ENCODE data around the gene ATXN1L. TPM values are rescaled to one million over a fixed set of nuclear protein-coding genes. Genes with fewer than 3 reads are reported as not detected.
"Not testable (repeated sequence)": the region's sequence is repeated elsewhere in the genome, so short reads cannot be mapped to it uniquely, and the experiment has no call there.

ATXN1L gene
- polyA plus RNA-seq, 6 donors from 2014 or later, result 7.2 to 44.9 (median 10.2) TPM

DNA sequence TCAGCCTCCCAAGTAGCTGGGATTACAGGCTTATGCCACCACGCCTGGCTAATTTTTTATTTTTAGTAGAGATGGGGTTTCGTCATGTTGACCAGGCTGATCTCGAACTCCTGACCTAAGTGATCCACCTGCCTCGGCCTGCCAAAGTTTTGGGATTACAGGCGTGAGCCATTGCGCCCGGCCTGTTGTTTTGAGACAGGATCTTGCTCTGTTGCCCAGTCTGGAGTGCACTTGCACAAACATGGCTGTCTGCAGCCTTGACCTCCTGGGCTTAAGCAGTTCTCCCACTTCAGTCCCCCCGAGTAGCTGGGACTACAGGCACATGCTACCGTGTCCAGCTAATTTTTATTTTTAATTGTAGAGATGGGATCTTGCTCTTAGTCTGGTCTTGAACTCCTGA lies 58.5 kb downstream of the ATXN1L start:
- DNase-seq, result no peak
- no peak for ATAC-seq (ENCODE audit: low read depth in 2 of 2)
- peaks cover 0 to 5% of the 10 kb centered on the region in 2 donors for H3K36me3 Mint-ChIP-seq
- no peaks in the 10 kb centered on the region for H3K27me3 Mint-ChIP-seq
- H3K9me3 Mint-ChIP-seq, result no peaks in the 10 kb centered on the region
- peak overlapping the region in 3 of 8 donors; percentile 3 to 48 (median 39) for H3K4me3 Mint-ChIP-seq
- peaks cover 46 to 91% (median 77%) of the 10 kb centered on the region in 3 donors for H3K4me1 Mint-ChIP-seq
- H3K27ac Mint-ChIP-seq, result peak overlapping the region in 3 of 6 donors; percentile 2 to 48 (median 33)

DNA sequence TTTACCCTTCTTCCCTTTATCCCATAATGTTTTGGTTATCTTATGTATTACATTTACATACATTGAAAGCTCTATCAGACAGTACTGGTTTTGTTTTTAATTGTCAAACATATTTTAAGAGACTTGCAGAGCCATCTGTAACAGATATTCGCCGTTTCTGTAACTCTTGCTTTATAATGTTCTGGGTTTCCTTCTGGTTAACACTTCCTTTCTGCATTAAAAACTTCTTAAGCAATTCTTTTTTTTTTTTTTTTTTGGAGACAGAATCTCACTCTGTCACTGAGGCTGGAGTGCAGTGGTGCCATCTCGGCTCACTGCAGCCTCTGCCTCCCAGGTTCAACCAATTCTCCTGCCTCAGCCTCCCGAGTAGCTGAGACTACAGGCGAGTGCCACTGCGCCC lies 60.0 kb downstream of the ATXN1L start:
- not testable (repeated sequence) for H3K27ac Mint-ChIP-seq; DNase-seq; H3K36me3 Mint-ChIP-seq; ATAC-seq (ENCODE audit: low read depth in 2 of 2); H3K27me3 Mint-ChIP-seq; H3K9me3 Mint-ChIP-seq
- Mint-ChIP-seq H3K4me1 (peaks cover 41 to 91% (median 73%) of the 10 kb centered on the region in 3 donors), H3K4me3 (peak overlapping the region in 3 of 8 donors; percentile 32 to 63 (median 36))

Other genes starting within 250 kb of the ATXN1L start
- not detected for gene MARVELD3, start 219.8 kb upstream of the ATXN1L start, polyA plus RNA-seq (ENCODE audit: low read depth in 6 of 6)
- 1 to 10 TPM; 1.1 to 6.6 (median 4.0) TPM for gene PHLPP2, start 121.3 kb upstream of the ATXN1L start, polyA plus RNA-seq (ENCODE audit: low read depth in 6 of 6)
- 10 to 100 TPM in 4 of 6 donors, 1 to 10 TPM in 2; 5.6 to 17.6 (median 14.8) TPM for gene AP1G1, start 37.1 kb upstream of the ATXN1L start, polyA plus RNA-seq (ENCODE audit: low read depth in 6 of 6)
- 10 to 100 TPM; 19.0 to 34.4 (median 26.9) TPM for gene ZNF821, start 38.2 kb downstream of the ATXN1L start, polyA plus RNA-seq (ENCODE audit: low read depth in 6 of 6)
- 100 to 1,000 TPM; 138 to 178 (median 155) TPM for gene IST1, start 49.6 kb downstream of the ATXN1L start, polyA plus RNA-seq (ENCODE audit: low read depth in 6 of 6)
- gene PKD1L3, start 154.4 kb downstream of the ATXN1L start, polyA plus RNA-seq (ENCODE audit: low read depth in 6 of 6), result not detected
- 10 to 100 TPM in 2 of 6 donors, 1 to 10 TPM in 4; 4.3 to 13.0 (median 9.0) TPM for gene DHODH, start 162.8 kb downstream of the ATXN1L start, polyA plus RNA-seq (ENCODE audit: low read depth in 6 of 6)
- gene HP, start 208.5 kb downstream of the ATXN1L start, polyA plus RNA-seq (ENCODE audit: low read depth in 6 of 6), result under 1 TPM in 2 of 6 donors, not detected in 4; 0.38 to 0.53 TPM
- not detected for gene HPR, start 217.2 kb downstream of the ATXN1L start, polyA plus RNA-seq (ENCODE audit: low read depth in 6 of 6)
- gene TXNL4B, start 247.6 kb downstream of the ATXN1L start, polyA plus RNA-seq (ENCODE audit: low read depth in 6 of 6), result 10 to 100 TPM; 11.1 to 19.8 (median 16.0) TPM
- 10 to 100 TPM; 15.3 to 29.6 (median 20.1) TPM for gene DHX38, start 247.9 kb downstream of the ATXN1L start, polyA plus RNA-seq (ENCODE audit: low read depth in 6 of 6)

All from naive B cell (primary cell).